Measurements from ENCODE around the gene GLRA3. TPM values are rescaled to one million over a fixed set of nuclear protein-coding genes. Genes with fewer than 3 reads are reported as not detected.

The GLRA3 gene
- total RNA-seq, 4 donors from 2014 or later = not detected

GRCh38 chr4:174654634-174655033 lies 174.4 kb downstream of the GLRA3 start:
- Histone ChIP-seq H3K27me3 (no peaks in the 10 kb centered on the region), H3K4me3 (no peak overlapping the region), H3K9me3 (no peaks in the 10 kb centered on the region), H3K4me1 (no peaks in the 10 kb centered on the region), H3K27ac (no peak overlapping the region), H3K36me3 (no peaks in the 10 kb centered on the region)
- 66% methylated on average over 4 of the region's 4 CpGs for WGBS
- no peak for TF ChIP-seq POLR2AphosphoS5 (IDR thresholded peaks at IDR 0.05)
- no peak for TF ChIP-seq CTCF (IDR thresholded peaks at IDR 0.05)
- TF ChIP-seq POLR2A (IDR thresholded peaks at IDR 0.05) = no peak
- TF ChIP-seq EP300 (IDR thresholded peaks at IDR 0.05) = no peak
- no peak for DNase-seq (ENCODE audit: low spot score in 2 of 2)

GRCh38 chr4:174650711-174651355 lies 178.2 kb downstream of the GLRA3 start:
- no peaks in the 10 kb centered on the region for H3K4me1 ChIP-seq
- WGBS = 31% methylated on average over 2 of the region's 2 CpGs
- no peaks in the 10 kb centered on the region for H3K36me3 ChIP-seq
- no peak overlapping the region for H3K4me3 ChIP-seq
- H3K9me3 ChIP-seq = no peaks in the 10 kb centered on the region
- no peaks in the 10 kb centered on the region for H3K27me3 ChIP-seq
- no peak for TF ChIP-seq CTCF (IDR thresholded peaks at IDR 0.05)
- TF ChIP-seq POLR2A (IDR thresholded peaks at IDR 0.05) = no peak
- no peak for TF ChIP-seq POLR2AphosphoS5 (IDR thresholded peaks at IDR 0.05)
- no peak for TF ChIP-seq EP300 (IDR thresholded peaks at IDR 0.05)
- DNase-seq (ENCODE audit: low spot score in 2 of 2) = no peak
- H3K27ac ChIP-seq = no peak overlapping the region

GRCh38 chr4:174648812-174649211 lies 180.2 kb downstream of the GLRA3 start:
- DNase-seq (ENCODE audit: low spot score in 2 of 2) = no peak

GRCh38 chr4:174646326-174646725 lies 182.7 kb downstream of the GLRA3 start:
- 42% methylated on average over 1 of the region's 1 CpG for WGBS
- Histone ChIP-seq H3K4me1 (no peaks in the 10 kb centered on the region), H3K36me3 (no peaks in the 10 kb centered on the region), H3K4me3 (no peak overlapping the region), H3K9me3 (no peaks in the 10 kb centered on the region), H3K27ac (no peak overlapping the region), H3K27me3 (no peaks in the 10 kb centered on the region)
- DNase-seq (ENCODE audit: low spot score in 2 of 2) = no peak
- TF ChIP-seq POLR2AphosphoS5 (IDR thresholded peaks at IDR 0.05) = no peak

More at GRCh38 chr4:174648812-174649211, 180.2 kb downstream of the GLRA3 start:
- 84% methylated on average over 5 of the region's 5 CpGs for WGBS
- TF ChIP-seq POLR2A (IDR thresholded peaks at IDR 0.05) = no peak
- TF ChIP-seq CTCF (IDR thresholded peaks at IDR 0.05) = no peak
- no peak for TF ChIP-seq POLR2AphosphoS5 (IDR thresholded peaks at IDR 0.05)
- no peak for TF ChIP-seq EP300 (IDR thresholded peaks at IDR 0.05)
- no peaks in the 10 kb centered on the region for H3K27me3 ChIP-seq
- H3K36me3 ChIP-seq = no peaks in the 10 kb centered on the region
- no peak overlapping the region for H3K4me3 ChIP-seq
- H3K4me1 ChIP-seq = no peaks in the 10 kb centered on the region
- no peaks in the 10 kb centered on the region for H3K9me3 ChIP-seq
- no peak overlapping the region for H3K27ac ChIP-seq

GRCh38 chr4:174640146-174640545 lies 188.9 kb downstream of the GLRA3 start:
- TF ChIP-seq POLR2A (IDR thresholded peaks at IDR 0.05) (no peak), CTCF (IDR thresholded peaks at IDR 0.05) (no peak), EP300 (IDR thresholded peaks at IDR 0.05) (no peak), POLR2AphosphoS5 (IDR thresholded peaks at IDR 0.05) (no peak)

GRCh38 chr4:174635732-174636131 lies 193.3 kb downstream of the GLRA3 start:
- no peak overlapping the region for H3K27ac ChIP-seq
- TF ChIP-seq POLR2AphosphoS5 (IDR thresholded peaks at IDR 0.05) (no peak), EP300 (IDR thresholded peaks at IDR 0.05) (no peak), POLR2A (IDR thresholded peaks at IDR 0.05) (no peak), CTCF (IDR thresholded peaks at IDR 0.05) (no peak)
- no peak for DNase-seq (ENCODE audit: low spot score in 2 of 2)
- no peaks in the 10 kb centered on the region for H3K4me1 ChIP-seq
- H3K9me3 ChIP-seq = no peaks in the 10 kb centered on the region
- WGBS = 100% methylated on average over 1 of the region's 1 CpG
- H3K27me3 ChIP-seq = no peaks in the 10 kb centered on the region
- no peak overlapping the region for H3K4me3 ChIP-seq
- H3K36me3 ChIP-seq = no peaks in the 10 kb centered on the region

More at GRCh38 chr4:174640146-174640545, 188.9 kb downstream of the GLRA3 start:
- Histone ChIP-seq H3K27me3 (no peaks in the 10 kb centered on the region), H3K27ac (no peak overlapping the region), H3K4me1 (no peaks in the 10 kb centered on the region), H3K4me3 (no peak overlapping the region), H3K36me3 (no peaks in the 10 kb centered on the region), H3K9me3 (no peaks in the 10 kb centered on the region)
- DNase-seq (ENCODE audit: low spot score in 2 of 2) = no peak
